Measurements from ENCODE around the gene THAP6.

DNA sequence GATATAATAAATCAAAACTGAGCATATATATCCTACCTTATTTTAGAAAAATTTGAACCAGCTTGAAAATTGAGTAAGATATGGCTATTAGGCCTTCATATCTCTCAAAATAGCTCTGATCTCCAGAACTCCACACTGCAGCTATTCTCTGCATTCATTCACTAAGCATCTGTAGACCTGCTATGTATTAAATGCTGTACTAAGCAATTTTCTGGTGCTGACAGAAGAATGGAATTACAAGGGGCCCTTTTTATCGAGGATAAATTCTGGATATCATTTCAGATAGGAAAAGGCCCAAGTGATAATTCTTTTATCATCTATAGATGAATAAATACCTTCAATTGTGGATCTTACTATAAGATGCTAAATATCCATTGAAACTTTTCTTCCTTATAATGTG, 1.9 kb downstream of the THAP6 start:
- TF ChIP-seq, protein P1, sequence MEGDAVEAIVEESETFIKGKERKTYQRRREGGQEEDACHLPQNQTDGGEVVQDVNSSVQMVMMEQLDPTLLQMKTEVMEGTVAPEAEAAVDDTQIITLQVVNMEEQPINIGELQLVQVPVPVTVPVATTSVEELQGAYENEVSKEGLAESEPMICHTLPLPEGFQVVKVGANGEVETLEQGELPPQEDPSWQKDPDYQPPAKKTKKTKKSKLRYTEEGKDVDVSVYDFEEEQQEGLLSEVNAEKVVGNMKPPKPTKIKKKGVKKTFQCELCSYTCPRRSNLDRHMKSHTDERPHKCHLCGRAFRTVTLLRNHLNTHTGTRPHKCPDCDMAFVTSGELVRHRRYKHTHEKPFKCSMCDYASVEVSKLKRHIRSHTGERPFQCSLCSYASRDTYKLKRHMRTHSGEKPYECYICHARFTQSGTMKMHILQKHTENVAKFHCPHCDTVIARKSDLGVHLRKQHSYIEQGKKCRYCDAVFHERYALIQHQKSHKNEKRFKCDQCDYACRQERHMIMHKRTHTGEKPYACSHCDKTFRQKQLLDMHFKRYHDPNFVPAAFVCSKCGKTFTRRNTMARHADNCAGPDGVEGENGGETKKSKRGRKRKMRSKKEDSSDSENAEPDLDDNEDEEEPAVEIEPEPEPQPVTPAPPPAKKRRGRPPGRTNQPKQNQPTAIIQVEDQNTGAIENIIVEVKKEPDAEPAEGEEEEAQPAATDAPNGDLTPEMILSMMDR (IDR thresholded peaks at IDR 0.05; ENCODE audit: poor library complexity, severe bottlenecking): no peak
- no peak for TF ChIP-seq POLR2AphosphoS5 (IDR thresholded peaks at IDR 0.05)
